ENCODE measurements around the gene CYBB.

DNA sequence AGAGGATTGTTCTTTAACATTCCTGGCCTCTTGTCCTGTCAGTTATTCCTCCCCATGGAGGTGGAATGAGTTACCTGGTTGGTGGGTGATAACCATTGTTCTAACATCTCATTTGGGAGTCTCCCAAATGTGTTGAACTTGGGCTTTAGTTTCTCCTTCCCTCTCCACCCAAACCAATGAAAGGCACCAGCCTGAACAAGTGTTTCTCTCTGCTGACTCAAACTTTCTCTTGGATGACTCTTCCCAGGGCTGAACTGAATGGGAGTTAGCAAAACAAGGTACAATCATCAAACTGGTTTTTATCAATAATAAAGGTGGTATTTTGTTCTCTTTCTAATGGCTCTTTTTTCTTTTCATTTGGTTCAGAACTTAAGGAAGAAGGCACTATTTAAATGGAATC lies 64.8 kb downstream of the CYBB start:
- TF ChIP-seq CTCF (IDR thresholded peaks at IDR 0.05): no peak
- TF ChIP-seq POLR2A (IDR thresholded peaks at IDR 0.05): no peak

Data from testis (tissue), 2 donors.